Measurements from ENCODE around the gene DNAH6. TPM values are rescaled to one million over a fixed set of nuclear protein-coding genes. Genes with fewer than 3 reads are reported as not detected.
"Not testable (repeated sequence)": the region's sequence is repeated elsewhere in the genome, so short reads cannot be mapped to it uniquely, and the experiment has no call there.

DNAH6 gene
- total RNA-seq, 1 experiment from 2014 or later = 1.6 TPM

- TF ChIP-seq, protein P1, sequence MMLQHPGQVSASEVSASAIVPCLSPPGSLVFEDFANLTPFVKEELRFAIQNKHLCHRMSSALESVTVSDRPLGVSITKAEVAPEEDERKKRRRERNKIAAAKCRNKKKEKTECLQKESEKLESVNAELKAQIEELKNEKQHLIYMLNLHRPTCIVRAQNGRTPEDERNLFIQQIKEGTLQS (IDR thresholded peaks at IDR 0.05) = no peak
- no peak for TF ChIP-seq ELF1 (IDR thresholded peaks at IDR 0.05; ENCODE audit: borderline replicate concordance, low read depth)
- TF ChIP-seq CBX3 (IDR thresholded peaks at IDR 0.05; ENCODE audit: low read depth) = no peak
- no peak for TF ChIP-seq MAX (IDR thresholded peaks at IDR 0.05)
These were observed 19.0 kb upstream of the DNAH6 start (continued) for GRCh38 chr2:84497285-84497684.

GRCh38 chr2:84498150-84498799, 18.0 kb upstream of the DNAH6 start:
- TF ChIP-seq, protein P2, sequence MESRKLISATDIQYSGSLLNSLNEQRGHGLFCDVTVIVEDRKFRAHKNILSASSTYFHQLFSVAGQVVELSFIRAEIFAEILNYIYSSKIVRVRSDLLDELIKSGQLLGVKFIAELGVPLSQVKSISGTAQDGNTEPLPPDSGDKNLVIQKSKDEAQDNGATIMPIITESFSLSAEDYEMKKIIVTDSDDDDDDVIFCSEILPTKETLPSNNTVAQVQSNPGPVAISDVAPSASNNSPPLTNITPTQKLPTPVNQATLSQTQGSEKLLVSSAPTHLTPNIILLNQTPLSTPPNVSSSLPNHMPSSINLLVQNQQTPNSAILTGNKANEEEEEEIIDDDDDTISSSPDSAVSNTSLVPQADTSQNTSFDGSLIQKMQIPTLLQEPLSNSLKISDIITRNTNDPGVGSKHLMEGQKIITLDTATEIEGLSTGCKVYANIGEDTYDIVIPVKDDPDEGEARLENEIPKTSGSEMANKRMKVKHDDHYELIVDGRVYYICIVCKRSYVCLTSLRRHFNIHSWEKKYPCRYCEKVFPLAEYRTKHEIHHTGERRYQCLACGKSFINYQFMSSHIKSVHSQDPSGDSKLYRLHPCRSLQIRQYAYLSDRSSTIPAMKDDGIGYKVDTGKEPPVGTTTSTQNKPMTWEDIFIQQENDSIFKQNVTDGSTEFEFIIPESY (IDR thresholded peaks at IDR 0.05; ENCODE audit: extremely low read depth, insufficient replicate concordance, low read length) = no peak
- TF ChIP-seq TCF7L2 (IDR thresholded peaks at IDR 0.05; ENCODE audit: borderline replicate concordance, extremely low read depth, insufficient read depth, insufficient read length) = no peak
- TF ChIP-seq SP1 (IDR thresholded peaks at IDR 0.05; ENCODE audit: low read depth) = no peak
- no peak for TF ChIP-seq EZH2phosphoT487 (IDR thresholded peaks at IDR 0.05; ENCODE audit: borderline replicate concordance)
- no peak for TF ChIP-seq JUND (IDR thresholded peaks at IDR 0.05)
- TF ChIP-seq CTCF (IDR thresholded peaks at IDR 0.05 in 2 of 3, conservative IDR thresholded peaks at IDR 0.05 in 1 of 3; ENCODE audit: borderline replicate concordance in 1 of 3, insufficient read depth in 1 of 3, low read depth in 2 of 3, low read length in 2 of 3) = no peak
- no peak for TF ChIP-seq POLR2A (IDR thresholded peaks at IDR 0.05; ENCODE audit: borderline replicate concordance, extremely low read depth, insufficient read depth, insufficient read length)
- TF ChIP-seq CEBPB (IDR thresholded peaks at IDR 0.05; ENCODE audit: low read depth) = no peak
- no peak for TF ChIP-seq ZNF274 (IDR thresholded peaks at IDR 0.05; ENCODE audit: low read depth, low read length)
- TF ChIP-seq MAX (IDR thresholded peaks at IDR 0.05) = no peak
- no peak for TF ChIP-seq SIN3A (IDR thresholded peaks at IDR 0.05; ENCODE audit: low read depth)
- Histone ChIP-seq H3K4me2 (ENCODE audit: low read length) (no peak overlapping the region), H3K9ac (ENCODE audit: low read length) (no peak overlapping the region), H3K9me2 (ENCODE audit: insufficient read depth) (no peaks in the 10 kb centered on the region), H3K79me2 (ENCODE audit: insufficient read depth, low read length) (no peaks in the 10 kb centered on the region), H4K20me1 (ENCODE audit: insufficient read depth) (no peaks in the 10 kb centered on the region), H3K9me3 (ENCODE audit: control insufficient read depth in 1 of 2, insufficient read depth in 1 of 2, low read depth in 1 of 2, low read length in 2 of 2) (no peaks in the 10 kb centered on the region), H3K36me3 (ENCODE audit: control insufficient read depth in 1 of 2, insufficient read depth in 2 of 2, low read length in 2 of 2) (no peaks in the 10 kb centered on the region), H3K4me1 (ENCODE audit: control insufficient read depth in 1 of 2, insufficient read depth in 2 of 2, low read length in 2 of 2) (no peaks in the 10 kb centered on the region; a peak in 1 of 4 replicates), H3K4me3 (replicated peaks in 1 of 2; ENCODE audit: low read depth in 1 of 2, low read length in 2 of 2) (no peak overlapping the region), H3K27ac (ENCODE audit: low read depth, low read length) (no peak overlapping the region), H2AFZ (ENCODE audit: low read depth, low read length, poor library complexity, severe bottlenecking) (no peak overlapping the region), H3K27me3 (ENCODE audit: insufficient read depth, low read length) (no peaks in the 10 kb centered on the region)
- ChIA-PET RAD21 (ENCODE audit: low non-redundant PET in 1 of 2, low total read pairs in 2 of 2, uncharacterized antibody in 2 of 2, unreplicated experiment in 2 of 2) (no interaction called here), POLR2A (no interaction called here), CTCF (interaction anchor here (1.0 to 1.7 kb wide), 3 partner anchors 360 to 428 kb away, joined by 3 to 8 read pairs (median 5); no protein-coding TSS in a partner anchor)
- no peak for ATAC-seq
- no peak for DNase-seq (ENCODE audit: low read depth, low spot score)
- intact Hi-C loops (cut with micrococcal nuclease) = no loop called here
- no TSS peak for BruUV-seq (replicated peaks)

DNA sequence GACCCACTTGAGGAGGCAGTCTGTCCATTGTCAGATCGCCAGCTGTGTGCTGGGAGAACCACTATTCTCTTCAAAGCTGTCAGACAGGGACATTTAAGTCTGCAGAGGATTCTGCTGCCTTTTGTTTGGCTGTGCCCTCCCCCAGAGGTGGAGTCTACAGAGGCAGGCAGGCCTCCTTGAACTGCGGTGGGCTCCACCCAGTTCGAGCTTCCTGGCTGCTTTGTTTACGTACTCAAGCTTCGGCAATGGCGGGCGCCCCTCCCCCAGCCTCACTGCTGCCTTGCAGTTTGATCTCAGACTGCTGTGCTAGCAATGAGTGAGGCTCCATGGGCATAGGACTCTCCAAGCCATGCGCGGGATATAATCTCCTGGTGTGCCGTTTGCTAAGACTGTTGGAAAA, 5.3 kb upstream of the DNAH6 start:
- H3K4me3 ChIP-seq (replicated peaks in 1 of 2; ENCODE audit: low read depth in 1 of 2, low read length in 2 of 2); H3K27me3 ChIP-seq (ENCODE audit: insufficient read depth, low read length); DNase-seq (ENCODE audit: low read depth, low spot score); H2AFZ ChIP-seq (ENCODE audit: low read depth, low read length, poor library complexity, severe bottlenecking); H3K79me2 ChIP-seq (ENCODE audit: insufficient read depth, low read length); H4K20me1 ChIP-seq (ENCODE audit: insufficient read depth); H3K4me2 ChIP-seq (ENCODE audit: low read length); ATAC-seq; H3K9me2 ChIP-seq (ENCODE audit: insufficient read depth); CTCF ChIA-PET; POLR2A ChIA-PET; H3K4me1 ChIP-seq (ENCODE audit: control insufficient read depth in 1 of 2, insufficient read depth in 2 of 2, low read length in 2 of 2); H3K27ac ChIP-seq (ENCODE audit: low read depth, low read length); BruUV-seq (replicated peaks); intact Hi-C loops (cut with micrococcal nuclease); H3K36me3 ChIP-seq (ENCODE audit: control insufficient read depth in 1 of 2, insufficient read depth in 2 of 2, low read length in 2 of 2); RAD21 ChIA-PET (ENCODE audit: low non-redundant PET in 1 of 2, low total read pairs in 2 of 2, uncharacterized antibody in 2 of 2, unreplicated experiment in 2 of 2); H3K9me3 ChIP-seq (ENCODE audit: control insufficient read depth in 1 of 2, insufficient read depth in 1 of 2, low read depth in 1 of 2, low read length in 2 of 2); H3K9ac ChIP-seq (ENCODE audit: low read length): not testable (repeated sequence)
